ENCODE data around the gene HAAO.
"Not testable (repeated sequence)": the region's sequence is repeated elsewhere in the genome, so short reads cannot be mapped to it uniquely, and the experiment has no call there.

HAAO gene

GRCh38 chr2:42747422-42747821 is 45.0 kb downstream of the HAAO start:
- no peak for DNase-seq (ENCODE audit: low read depth)

- DNase-seq (ENCODE audit: low read depth), result no peak
These were observed 47.8 kb downstream of the HAAO start for GRCh38 chr2:42744545-42745082.

- DNase-seq (ENCODE audit: low read depth), result no peak
These were observed 48.8 kb downstream of the HAAO start for GRCh38 chr2:42743659-42743990.

- DNase-seq (ENCODE audit: low read depth), result peak; percentile 45
These were observed 49.4 kb downstream of the HAAO start for GRCh38 chr2:42742740-42743658.

GRCh38 chr2:42741140-42741539 is 51.2 kb downstream of the HAAO start:
- no peak for DNase-seq (ENCODE audit: low read depth)

- DNase-seq (ENCODE audit: low read depth), result no peak
These were observed 55.6 kb downstream of the HAAO start for GRCh38 chr2:42736598-42737322.

GRCh38 chr2:42733852-42734251 is 58.5 kb downstream of the HAAO start:
- DNase-seq (ENCODE audit: low read depth), result no peak

- DNase-seq (ENCODE audit: low read depth), result not testable (repeated sequence)
These were observed 61.1 kb downstream of the HAAO start for GRCh38 chr2:42731316-42731715.

- DNase-seq (ENCODE audit: low read depth), result no peak
These were observed 65.7 kb downstream of the HAAO start for GRCh38 chr2:42726680-42727079.

- no peak for DNase-seq (ENCODE audit: low read depth)
These were observed 66.7 kb downstream of the HAAO start for GRCh38 chr2:42725657-42726056.

GRCh38 chr2:42724886-42725285 is 67.5 kb downstream of the HAAO start:
- DNase-seq (ENCODE audit: low read depth), result no peak

GRCh38 chr2:42723465-42723864 is 68.9 kb downstream of the HAAO start:
- DNase-seq (ENCODE audit: low read depth), result no peak

- DNase-seq (ENCODE audit: low read depth), result peak; percentile 53
These were observed 69.8 kb downstream of the HAAO start for GRCh38 chr2:42722320-42723190.

- no peak for DNase-seq (ENCODE audit: low read depth)
These were observed 70.5 kb downstream of the HAAO start for GRCh38 chr2:42721898-42722297.

All from ELR (cell line).